ENCODE measurements around the gene SPNS2.

- no peak for TF ChIP-seq CREB1 (IDR thresholded peaks at IDR 0.05; ENCODE audit: low read depth)
- 0 out of 2 replicates have a peak, but pooled peaks have one; percentile 14 for TF ChIP-seq NFIC (IDR thresholded peaks at IDR 0.05)
- TF ChIP-seq EP300 (IDR thresholded peaks at IDR 0.05; ENCODE audit: borderline replicate concordance): no peak
- TF ChIP-seq TEAD4 (IDR thresholded peaks at IDR 0.05): 0 out of 2 replicates have a peak, but pooled peaks have one; percentile 11
- no peak for TF ChIP-seq YY1 (IDR thresholded peaks at IDR 0.05; ENCODE audit: low read depth)
- no peak for TF ChIP-seq TAF1 (IDR thresholded peaks at IDR 0.05; ENCODE audit: low read depth)
- TF ChIP-seq CEBPB (IDR thresholded peaks at IDR 0.05): no peak
- TF ChIP-seq, protein P1, sequence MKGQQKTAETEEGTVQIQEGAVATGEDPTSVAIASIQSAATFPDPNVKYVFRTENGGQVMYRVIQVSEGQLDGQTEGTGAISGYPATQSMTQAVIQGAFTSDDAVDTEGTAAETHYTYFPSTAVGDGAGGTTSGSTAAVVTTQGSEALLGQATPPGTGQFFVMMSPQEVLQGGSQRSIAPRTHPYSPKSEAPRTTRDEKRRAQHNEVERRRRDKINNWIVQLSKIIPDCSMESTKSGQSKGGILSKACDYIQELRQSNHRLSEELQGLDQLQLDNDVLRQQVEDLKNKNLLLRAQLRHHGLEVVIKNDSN (IDR thresholded peaks at IDR 0.05): no peak
- TF ChIP-seq, protein P2, sequence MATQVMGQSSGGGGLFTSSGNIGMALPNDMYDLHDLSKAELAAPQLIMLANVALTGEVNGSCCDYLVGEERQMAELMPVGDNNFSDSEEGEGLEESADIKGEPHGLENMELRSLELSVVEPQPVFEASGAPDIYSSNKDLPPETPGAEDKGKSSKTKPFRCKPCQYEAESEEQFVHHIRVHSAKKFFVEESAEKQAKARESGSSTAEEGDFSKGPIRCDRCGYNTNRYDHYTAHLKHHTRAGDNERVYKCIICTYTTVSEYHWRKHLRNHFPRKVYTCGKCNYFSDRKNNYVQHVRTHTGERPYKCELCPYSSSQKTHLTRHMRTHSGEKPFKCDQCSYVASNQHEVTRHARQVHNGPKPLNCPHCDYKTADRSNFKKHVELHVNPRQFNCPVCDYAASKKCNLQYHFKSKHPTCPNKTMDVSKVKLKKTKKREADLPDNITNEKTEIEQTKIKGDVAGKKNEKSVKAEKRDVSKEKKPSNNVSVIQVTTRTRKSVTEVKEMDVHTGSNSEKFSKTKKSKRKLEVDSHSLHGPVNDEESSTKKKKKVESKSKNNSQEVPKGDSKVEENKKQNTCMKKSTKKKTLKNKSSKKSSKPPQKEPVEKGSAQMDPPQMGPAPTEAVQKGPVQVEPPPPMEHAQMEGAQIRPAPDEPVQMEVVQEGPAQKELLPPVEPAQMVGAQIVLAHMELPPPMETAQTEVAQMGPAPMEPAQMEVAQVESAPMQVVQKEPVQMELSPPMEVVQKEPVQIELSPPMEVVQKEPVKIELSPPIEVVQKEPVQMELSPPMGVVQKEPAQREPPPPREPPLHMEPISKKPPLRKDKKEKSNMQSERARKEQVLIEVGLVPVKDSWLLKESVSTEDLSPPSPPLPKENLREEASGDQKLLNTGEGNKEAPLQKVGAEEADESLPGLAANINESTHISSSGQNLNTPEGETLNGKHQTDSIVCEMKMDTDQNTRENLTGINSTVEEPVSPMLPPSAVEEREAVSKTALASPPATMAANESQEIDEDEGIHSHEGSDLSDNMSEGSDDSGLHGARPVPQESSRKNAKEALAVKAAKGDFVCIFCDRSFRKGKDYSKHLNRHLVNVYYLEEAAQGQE (IDR thresholded peaks at IDR 0.05; ENCODE audit: low read depth): no peak
These were observed 21.4 kb upstream of the SPNS2 start for GRCh38 chr17:4477255-4477791.
